HCT116 (cell line): ENCODE data around the gene WHRN. TPM values are rescaled to one million over a fixed set of nuclear protein-coding genes. Genes with fewer than 3 reads are reported as not detected.

Experiments
- ATAC-seq: fragments of 200-7000 bp; cut with Tn5 transposase; 2 replicates; pipeline ENCODE4 v1.9.1; 2020; ENCODE audit warnings: mild to moderate bottlenecking, moderate library complexity
- BruUV-seq: library from RNA; stranded (reverse); fragments of 400-500 nt; replicated peaks from 2 replicates; lab custom pipeline; 2021; lab: Mats Ljungman, UMichigan
- CTCF ChIA-PET: fragments of 300-600 bp; sonication (Branson Sonifier 250); formaldehyde crosslinking; loops from one replicate; lab custom pipeline; 2021; ENCODE audit warnings: antibody characterized with exemption; lab: Charles Lee
- POLR2A ChIA-PET: fragments of 300-600, 350-600 bp; sonication (Branson Sonifier 250); formaldehyde crosslinking; loops from one replicate; lab custom pipeline; 2021; ENCODE audit warnings: antibody characterized with exemption; lab: Charles Lee
- RAD21 ChIA-PET, 2 experiments: fragments of 300-600 bp; sonication (Branson Sonifier 250); formaldehyde crosslinking; loops; one replicate each; lab custom pipeline; 2023; ENCODE audit warnings: low total read pairs in 2 of 2; ENCODE audit not compliant: uncharacterized antibody in 2 of 2, unreplicated experiment in 2 of 2, low non-redundant PET in 1 of 2; lab: Charles Lee
- DNase-seq: peaks from one replicate; pipeline ENCODE4 v3.0.0-alpha.2; 2010; ENCODE audit warnings: low read depth, low spot score
- H2AFZ ChIP-seq: fragments of 200-600 bp; shearing (Covaris generic), sonication (generic); 2 replicates; pipeline ENCODE4 v1.6.1; 2017; ENCODE audit warnings: low read depth, mixed run types, mixed read lengths, antibody characterized with exemption, low read length; ENCODE audit not compliant: poor library complexity, severe bottlenecking
- H3K27ac ChIP-seq: 2 replicates; pipeline ENCODE4 v1.5.1; 2012; ENCODE audit warnings: low read depth, low read length
- H3K27me3 ChIP-seq: fragments of 200-600 bp; sonication (generic); 2 replicates; pipeline ENCODE4 v1.6.1; 2016; ENCODE audit warnings: mixed run types, low read length, mixed read lengths; ENCODE audit not compliant: insufficient read depth
- H3K36me3 ChIP-seq, 2 experiments: fragments of 200-500 bp in 1 of 2; fragments of 200-600 bp in 1 of 2; sonication (Bioruptor generic) in 1 of 2; sonication (generic) in 1 of 2; 2 replicates each; pipeline versions ENCODE4 v1.5.1 to v1.6.1; 2014 to 2016; ENCODE audit warnings: low read length in 2 of 2, inconsistent platforms in 1 of 2, mixed read lengths in 1 of 2, mixed run types in 1 of 2; ENCODE audit not compliant: insufficient read depth in 2 of 2, control insufficient read depth in 1 of 2
- H3K4me1 ChIP-seq, 2 experiments: fragments of 200-600 bp in 1 of 2; sonication (generic) in 1 of 2; 2 replicates each; pipeline versions ENCODE4 v1.5.1 to v1.6.1; 2012 to 2017; ENCODE audit warnings: low read length in 2 of 2, inconsistent platforms in 1 of 2, mild to moderate bottlenecking in 1 of 2, mixed read lengths in 1 of 2, mixed run types in 1 of 2, moderate library complexity in 1 of 2; ENCODE audit not compliant: insufficient read depth in 2 of 2, control insufficient read depth in 1 of 2
- H3K4me2 ChIP-seq: fragments of 200-600 bp; sonication (generic); 2 replicates; pipeline ENCODE4 v1.6.1; 2017; ENCODE audit warnings: mixed run types, low read length, mixed read lengths
- H3K4me3 ChIP-seq, 2 experiments: fragments of 200-600 bp in 1 of 2; sonication (generic) in 1 of 2; replicated peaks in 1 of 2; 2 replicates each; pipeline ENCODE4 v1.5.1; 2011 to 2016; ENCODE audit warnings: low read length in 2 of 2, control low read depth in 1 of 2, low read depth in 1 of 2, mild to moderate bottlenecking in 1 of 2, mixed read lengths in 1 of 2, mixed run types in 1 of 2
- H3K79me2 ChIP-seq: fragments of 200-600 bp; sonication (generic); 2 replicates; pipeline ENCODE4 v1.6.1; 2017; ENCODE audit warnings: mild to moderate bottlenecking, mixed run types, low read length, moderate library complexity, mixed read lengths; ENCODE audit not compliant: insufficient read depth
- H3K9ac ChIP-seq: fragments of 200-600 bp; sonication (generic); 2 replicates; pipeline ENCODE4 v1.6.1; 2016; ENCODE audit warnings: low read length, mixed read lengths
- H3K9me2 ChIP-seq: fragments of 200-600 bp; sonication (generic), shearing (Covaris generic); 2 replicates; pipeline ENCODE4 v1.6.1; 2017; ENCODE audit warnings: mixed run types, mild to moderate bottlenecking, moderate library complexity; ENCODE audit not compliant: insufficient read depth
- H3K9me3 ChIP-seq, 2 experiments: fragments of 200-500 bp in 1 of 2; fragments of 200-600 bp in 1 of 2; sonication (Bioruptor generic) in 1 of 2; sonication (generic) in 1 of 2; 2 replicates each; pipeline ENCODE4 v1.6.1; 2014 to 2017; ENCODE audit warnings: low read length in 2 of 2, mixed read lengths in 2 of 2, inconsistent platforms in 1 of 2, low read depth in 1 of 2, mild to moderate bottlenecking in 1 of 2, mixed run types in 1 of 2, moderate library complexity in 1 of 2; ENCODE audit not compliant: control insufficient read depth in 1 of 2, insufficient read depth in 1 of 2
- H4K20me1 ChIP-seq: fragments of 200-600 bp; sonication (generic), shearing (Covaris generic); 2 replicates; pipeline ENCODE4 v1.6.1; 2017; ENCODE audit warnings: mixed run types, mild to moderate bottlenecking, moderate library complexity; ENCODE audit not compliant: insufficient read depth
- CTCF ChIP-seq, 3 experiments: fragments of 200-600 bp in 1 of 3; sonication (generic) in 1 of 3; IDR thresholded peaks in 2 of 3; conservative IDR thresholded peaks in 1 of 3; 2 replicates each; pipeline ENCODE4 v1.5.1; 2012 to 2017; ENCODE audit warnings: low read depth in 2 of 3, low read length in 2 of 3, antibody characterized with exemption in 1 of 3, borderline replicate concordance in 1 of 3, control low read depth in 1 of 3, mild to moderate bottlenecking in 1 of 3, mixed read lengths in 1 of 3, mixed run types in 1 of 3, moderate library complexity in 1 of 3; ENCODE audit not compliant: insufficient read depth in 1 of 3
- JUND ChIP-seq: IDR thresholded peaks from 2 replicates; pipeline ENCODE4 v1.6.1; 2012
- POLR2A ChIP-seq: IDR thresholded peaks from 2 replicates; pipeline ENCODE4 v1.7.0; 2011; ENCODE audit warnings: borderline replicate concordance; ENCODE audit not compliant: insufficient read depth, insufficient read length; ENCODE audit errors: extremely low read depth
- POLR2AphosphoS5 ChIP-seq: IDR thresholded peaks from 2 replicates; pipeline ENCODE4 v1.6.1; 2011; ENCODE audit warnings: mild to moderate bottlenecking, low read depth, low read length, moderate library complexity
- REST ChIP-seq: IDR thresholded peaks from 2 replicates; pipeline ENCODE4 v1.6.1; 2012; ENCODE audit warnings: low read depth
- SRF ChIP-seq: IDR thresholded peaks from 2 replicates; pipeline ENCODE4 v1.6.1; 2012; ENCODE audit warnings: low read depth
- intact Hi-C: fragments of 100-400 bp; cut with micrococcal nuclease; formaldehyde crosslinking; loops from 2 replicates; pipeline ENCODE4 v1.10.0; 2022
- total RNA-seq: library from RNA; stranded (reverse); gene quantifications from one replicate; pipeline ENCODE4 v1.2.1, GENCODE V29; 2021; ENCODE audit not compliant: unreplicated experiment

Gene WHRN
- total RNA-seq, 1 experiment from 2014 or later: 12.8 TPM

- BruUV-seq: no TSS peak
- no peaks in the 10 kb centered on the region for H3K9me2 ChIP-seq
- H4K20me1 ChIP-seq: no peaks in the 10 kb centered on the region
Observed at GRCh38 chr9:114465417-114465816, 39.9 kb downstream of the WHRN start.

More at GRCh38 chr9:114465417-114465816, 39.9 kb downstream of the WHRN start:
- Histone ChIP-seq H3K4me3 (no peak overlapping the region), H3K4me1 (peaks cover 0 to 7% of the 10 kb centered on the region in 2 experiments; a peak in 1 of 4 replicates), H3K27me3 (no peaks in the 10 kb centered on the region), H2AFZ (no peak overlapping the region), H3K9me3 (no peaks in the 10 kb centered on the region), H3K36me3 (no peaks in the 10 kb centered on the region), H3K9ac (no peak overlapping the region), H3K79me2 (no peaks in the 10 kb centered on the region), H3K4me2 (no peak overlapping the region), H3K27ac (no peak overlapping the region)
- ChIA-PET RAD21 (no interaction called here), POLR2A (no interaction called here), CTCF (no interaction called here)
- DNase-seq (no peak), ATAC-seq (no peak)
- TF ChIP-seq CTCF (IDR thresholded peaks at IDR 0.05 in 2 of 3, conservative IDR thresholded peaks at IDR 0.05 in 1 of 3; ENCODE audit: borderline replicate concordance in 1 of 3, insufficient read depth in 1 of 3, low read depth in 2 of 3, low read length in 2 of 3) (no peak), POLR2AphosphoS5 (no peak), SRF (no peak), JUND (no peak), POLR2A (no peak), REST (no peak)
- intact Hi-C loops: no loop called here
